22Rv1 (cell line): Measurements from ENCODE around the gene EIF4G2.
"Not testable (repeated sequence)": the region's sequence is repeated elsewhere in the genome, so short reads cannot be mapped to it uniquely, and the experiment has no call there.

Experiments
- H3K27ac ChIP-seq: fragments of 450-650 bp; 2 replicates; pipeline ENCODE4 v1.5.1; 2017
- ZFX ChIP-seq: fragments of 450-650 bp; IDR thresholded peaks from 2 replicates; pipeline ENCODE4 v1.6.1; 2017; ENCODE audit warnings: antibody characterized with exemption, borderline replicate concordance
- TF ChIP-seq, protein P1 (sequence below): fragments of 450-650 bp; IDR thresholded peaks from 2 replicates; pipeline ENCODE4 v1.5.1; 2017; ENCODE audit warnings: mild to moderate bottlenecking

The EIF4G2 gene

GRCh38 chr11:10846660-10847059 is 37.9 kb upstream of the EIF4G2 start:
- TF ChIP-seq, protein P1, sequence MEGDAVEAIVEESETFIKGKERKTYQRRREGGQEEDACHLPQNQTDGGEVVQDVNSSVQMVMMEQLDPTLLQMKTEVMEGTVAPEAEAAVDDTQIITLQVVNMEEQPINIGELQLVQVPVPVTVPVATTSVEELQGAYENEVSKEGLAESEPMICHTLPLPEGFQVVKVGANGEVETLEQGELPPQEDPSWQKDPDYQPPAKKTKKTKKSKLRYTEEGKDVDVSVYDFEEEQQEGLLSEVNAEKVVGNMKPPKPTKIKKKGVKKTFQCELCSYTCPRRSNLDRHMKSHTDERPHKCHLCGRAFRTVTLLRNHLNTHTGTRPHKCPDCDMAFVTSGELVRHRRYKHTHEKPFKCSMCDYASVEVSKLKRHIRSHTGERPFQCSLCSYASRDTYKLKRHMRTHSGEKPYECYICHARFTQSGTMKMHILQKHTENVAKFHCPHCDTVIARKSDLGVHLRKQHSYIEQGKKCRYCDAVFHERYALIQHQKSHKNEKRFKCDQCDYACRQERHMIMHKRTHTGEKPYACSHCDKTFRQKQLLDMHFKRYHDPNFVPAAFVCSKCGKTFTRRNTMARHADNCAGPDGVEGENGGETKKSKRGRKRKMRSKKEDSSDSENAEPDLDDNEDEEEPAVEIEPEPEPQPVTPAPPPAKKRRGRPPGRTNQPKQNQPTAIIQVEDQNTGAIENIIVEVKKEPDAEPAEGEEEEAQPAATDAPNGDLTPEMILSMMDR: no peak
- no peak for TF ChIP-seq ZFX
- H3K27ac ChIP-seq: no peak overlapping the region

- no peak overlapping the region for H3K27ac ChIP-seq
These were observed 36.9 kb upstream of the EIF4G2 start for GRCh38 chr11:10845589-10845988.

GRCh38 chr11:10844796-10845195 is 36.1 kb upstream of the EIF4G2 start:
- H3K27ac ChIP-seq: no peak overlapping the region
- TF ChIP-seq, protein P1: no peak
- TF ChIP-seq ZFX: no peak

More at GRCh38 chr11:10845589-10845988, 36.9 kb upstream of the EIF4G2 start:
- no peak for TF ChIP-seq ZFX
- TF ChIP-seq, protein P1: no peak

- no peak overlapping the region for H3K27ac ChIP-seq
- TF ChIP-seq, protein P1: no peak
- no peak for TF ChIP-seq ZFX
These were observed 35.6 kb upstream of the EIF4G2 start for GRCh38 chr11:10844356-10844755.

DNA sequence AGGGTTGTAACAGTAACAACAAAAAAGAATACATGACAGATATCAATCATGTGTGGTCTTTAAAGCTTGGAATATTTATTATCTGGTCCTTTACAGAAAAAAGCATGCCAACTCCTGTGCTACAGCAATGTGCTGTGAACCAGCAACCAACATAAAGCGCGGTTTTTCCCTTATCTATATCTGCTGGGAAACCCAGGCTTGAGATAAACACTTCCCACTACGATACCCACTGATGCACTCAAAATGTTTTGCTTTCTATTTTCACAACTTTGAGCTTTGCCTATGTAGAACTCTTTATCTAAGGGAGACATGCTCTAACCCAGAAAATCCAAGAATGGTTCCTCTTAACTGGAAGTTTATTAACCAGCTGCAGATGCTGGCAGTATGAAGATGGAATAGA is 30.2 kb upstream of the EIF4G2 start:
- H3K27ac ChIP-seq: no peak overlapping the region
- TF ChIP-seq, protein P1: no peak
- no peak for TF ChIP-seq ZFX

GRCh38 chr11:10838083-10838482 is 29.4 kb upstream of the EIF4G2 start:
- no peak overlapping the region for H3K27ac ChIP-seq
- no peak for TF ChIP-seq ZFX
- TF ChIP-seq, protein P1: no peak

- not testable (repeated sequence) for H3K27ac ChIP-seq
These were observed 28.2 kb upstream of the EIF4G2 start for GRCh38 chr11:10836884-10837283.

- H3K27ac ChIP-seq: no peak overlapping the region
- TF ChIP-seq, protein P1: no peak
- no peak for TF ChIP-seq ZFX
These were observed 20.4 kb upstream of the EIF4G2 start for GRCh38 chr11:10829139-10829538.
